ENCODE data around the gene PRMT3.

The PRMT3 gene

DNA sequence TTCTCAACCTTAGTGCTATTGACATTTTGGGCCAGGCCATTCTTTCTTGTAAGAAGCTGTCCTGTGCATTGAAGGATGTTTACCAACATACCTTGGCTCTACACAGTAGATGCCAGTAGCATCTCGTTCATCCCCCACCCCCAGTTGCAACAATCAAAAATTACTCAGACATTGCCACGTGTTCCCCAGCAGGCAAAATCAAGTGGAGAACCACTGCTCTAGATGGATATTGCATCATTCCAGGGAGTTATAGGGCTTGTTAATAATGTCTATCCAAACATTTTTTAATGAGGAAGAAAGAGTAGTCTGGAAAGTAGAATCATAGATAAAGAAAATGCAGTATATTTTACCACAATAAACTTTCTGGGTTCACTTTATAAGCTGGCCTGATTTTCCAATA is 64.1 kb downstream of the PRMT3 start:
- no peak overlapping the region for H3K27ac ChIP-seq
- TF ChIP-seq, protein P1, sequence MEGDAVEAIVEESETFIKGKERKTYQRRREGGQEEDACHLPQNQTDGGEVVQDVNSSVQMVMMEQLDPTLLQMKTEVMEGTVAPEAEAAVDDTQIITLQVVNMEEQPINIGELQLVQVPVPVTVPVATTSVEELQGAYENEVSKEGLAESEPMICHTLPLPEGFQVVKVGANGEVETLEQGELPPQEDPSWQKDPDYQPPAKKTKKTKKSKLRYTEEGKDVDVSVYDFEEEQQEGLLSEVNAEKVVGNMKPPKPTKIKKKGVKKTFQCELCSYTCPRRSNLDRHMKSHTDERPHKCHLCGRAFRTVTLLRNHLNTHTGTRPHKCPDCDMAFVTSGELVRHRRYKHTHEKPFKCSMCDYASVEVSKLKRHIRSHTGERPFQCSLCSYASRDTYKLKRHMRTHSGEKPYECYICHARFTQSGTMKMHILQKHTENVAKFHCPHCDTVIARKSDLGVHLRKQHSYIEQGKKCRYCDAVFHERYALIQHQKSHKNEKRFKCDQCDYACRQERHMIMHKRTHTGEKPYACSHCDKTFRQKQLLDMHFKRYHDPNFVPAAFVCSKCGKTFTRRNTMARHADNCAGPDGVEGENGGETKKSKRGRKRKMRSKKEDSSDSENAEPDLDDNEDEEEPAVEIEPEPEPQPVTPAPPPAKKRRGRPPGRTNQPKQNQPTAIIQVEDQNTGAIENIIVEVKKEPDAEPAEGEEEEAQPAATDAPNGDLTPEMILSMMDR (conservative IDR thresholded peaks at IDR 0.05), result no peak

DNA sequence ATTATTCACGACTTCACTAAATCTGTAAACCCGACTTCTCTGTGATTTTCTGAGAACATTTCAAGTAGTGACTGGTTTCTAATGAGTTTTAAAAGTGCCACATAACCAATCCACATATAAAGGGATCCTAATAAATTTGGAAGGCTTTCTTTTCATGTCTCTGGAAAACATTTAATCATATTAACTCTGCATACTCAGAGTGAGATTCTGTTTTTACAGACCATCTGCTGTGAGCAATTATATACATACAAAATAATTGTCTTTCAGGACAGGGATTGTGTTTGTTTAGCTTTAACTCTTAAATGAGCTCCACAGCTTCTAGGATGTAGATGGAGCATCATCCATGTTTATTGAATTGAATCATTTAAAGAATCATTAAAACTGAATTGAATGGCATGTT is 65.1 kb downstream of the PRMT3 start:
- H3K27ac ChIP-seq, result no peak overlapping the region
- TF ChIP-seq, protein P1 (conservative IDR thresholded peaks at IDR 0.05), result no peak

DNA sequence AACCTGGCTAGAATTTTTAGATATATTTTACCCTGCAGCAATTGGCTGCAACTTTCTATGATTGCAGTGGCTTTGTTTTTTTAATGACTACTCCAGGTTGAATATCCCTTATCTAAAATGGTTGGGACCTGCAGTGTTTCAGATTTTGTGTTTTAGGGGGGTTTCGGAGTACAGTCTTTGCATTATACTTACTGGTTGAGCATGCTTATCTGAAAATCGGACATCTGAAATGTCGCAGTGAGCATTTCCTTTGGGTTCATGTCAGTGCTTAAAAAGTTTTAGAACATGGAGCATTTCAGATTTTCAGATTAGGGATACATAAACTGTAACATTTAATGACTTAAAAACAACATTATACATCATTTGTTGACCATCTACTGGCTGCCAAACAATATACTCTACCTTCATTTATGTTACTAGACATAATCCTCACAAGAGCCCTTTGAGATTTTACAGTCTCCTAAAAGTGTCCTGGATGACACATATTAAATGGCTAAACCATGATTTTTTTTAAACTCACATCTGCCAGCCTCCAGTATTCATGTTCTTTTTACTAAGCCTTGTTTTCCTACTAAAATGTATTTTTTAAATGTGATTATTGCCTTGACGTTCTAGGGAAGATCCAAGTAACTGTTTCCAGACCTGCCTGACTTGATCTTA is 66.3 kb downstream of the PRMT3 start:
- TF ChIP-seq, protein P1 (conservative IDR thresholded peaks at IDR 0.05), result no peak
- no peak overlapping the region for H3K27ac ChIP-seq

DNA sequence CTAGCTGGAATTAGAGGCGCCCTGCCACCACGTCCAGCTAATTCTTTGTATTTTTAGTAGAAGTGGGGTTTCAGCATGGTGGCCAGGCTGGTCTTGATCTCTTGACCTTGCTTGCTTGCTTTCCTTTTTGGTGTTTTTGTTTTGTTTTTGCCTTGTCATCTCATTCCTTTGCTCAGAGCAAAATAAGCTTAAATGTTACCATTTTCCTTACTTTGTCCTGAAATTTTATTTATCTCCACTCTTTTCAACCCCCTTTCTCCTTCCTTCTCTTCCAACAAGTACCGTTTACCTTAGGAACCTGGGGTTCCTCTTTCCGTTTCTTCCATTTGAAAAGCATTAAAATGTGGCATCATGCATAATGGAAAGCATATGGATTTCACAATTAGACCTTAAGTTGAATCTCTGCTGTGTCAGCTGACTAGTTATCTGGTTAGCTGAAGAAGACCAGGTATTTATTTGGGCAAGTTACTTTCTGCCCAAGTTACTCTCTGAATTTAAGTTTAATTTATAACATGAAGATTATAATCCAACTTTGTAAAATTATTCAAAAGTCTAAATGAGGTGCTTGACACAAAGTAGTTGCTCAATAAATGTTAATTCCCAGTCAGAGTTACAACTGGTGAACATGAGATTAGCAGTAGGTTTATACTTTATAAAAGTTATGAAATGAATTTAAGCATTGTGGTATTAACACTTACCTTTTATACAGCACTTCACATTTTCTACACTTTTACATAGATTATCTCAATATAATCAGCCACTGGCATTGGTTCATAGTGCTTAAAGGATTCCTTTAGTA is 69.7 kb downstream of the PRMT3 start:
- TF ChIP-seq, protein P1 (conservative IDR thresholded peaks at IDR 0.05), result no peak

DNA sequence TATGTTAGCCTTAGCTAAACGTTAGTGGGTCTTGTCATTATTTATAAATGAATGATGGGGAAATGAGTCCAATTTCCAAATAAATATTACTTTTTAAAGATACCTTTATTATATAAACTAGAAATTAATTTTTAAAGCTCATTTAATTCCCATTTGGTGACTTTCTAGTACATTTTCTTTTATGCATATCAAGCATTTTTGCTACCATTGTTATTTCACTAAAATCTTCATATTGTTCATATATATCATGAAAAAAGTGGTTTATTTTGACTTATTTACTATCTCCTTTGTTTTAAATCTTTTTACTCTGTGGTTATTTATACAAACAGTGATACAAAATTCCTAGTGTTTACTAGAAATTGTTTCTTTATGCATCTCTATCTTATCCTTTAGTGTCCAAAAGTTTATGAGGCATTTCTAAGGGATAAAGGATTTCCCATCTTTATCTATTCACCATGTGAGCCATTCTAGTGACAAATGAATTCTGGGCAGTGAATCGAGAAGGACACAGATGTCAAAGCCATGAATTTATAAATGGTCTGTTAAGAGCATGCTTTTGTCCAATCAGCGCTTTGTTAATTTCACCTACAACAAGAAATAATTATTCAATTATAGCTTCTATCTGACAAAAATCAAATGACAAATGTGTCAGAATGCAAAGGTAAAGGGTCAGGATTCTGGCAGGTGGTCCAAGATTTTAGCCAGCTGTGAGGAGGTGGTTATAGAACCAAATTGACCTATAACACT is 70.6 kb downstream of the PRMT3 start:
- TF ChIP-seq, protein P1 (conservative IDR thresholded peaks at IDR 0.05), result no peak

More for the DNA sequence above, 69.7 kb downstream of the PRMT3 start:
- no peak overlapping the region for H3K27ac ChIP-seq

DNA sequence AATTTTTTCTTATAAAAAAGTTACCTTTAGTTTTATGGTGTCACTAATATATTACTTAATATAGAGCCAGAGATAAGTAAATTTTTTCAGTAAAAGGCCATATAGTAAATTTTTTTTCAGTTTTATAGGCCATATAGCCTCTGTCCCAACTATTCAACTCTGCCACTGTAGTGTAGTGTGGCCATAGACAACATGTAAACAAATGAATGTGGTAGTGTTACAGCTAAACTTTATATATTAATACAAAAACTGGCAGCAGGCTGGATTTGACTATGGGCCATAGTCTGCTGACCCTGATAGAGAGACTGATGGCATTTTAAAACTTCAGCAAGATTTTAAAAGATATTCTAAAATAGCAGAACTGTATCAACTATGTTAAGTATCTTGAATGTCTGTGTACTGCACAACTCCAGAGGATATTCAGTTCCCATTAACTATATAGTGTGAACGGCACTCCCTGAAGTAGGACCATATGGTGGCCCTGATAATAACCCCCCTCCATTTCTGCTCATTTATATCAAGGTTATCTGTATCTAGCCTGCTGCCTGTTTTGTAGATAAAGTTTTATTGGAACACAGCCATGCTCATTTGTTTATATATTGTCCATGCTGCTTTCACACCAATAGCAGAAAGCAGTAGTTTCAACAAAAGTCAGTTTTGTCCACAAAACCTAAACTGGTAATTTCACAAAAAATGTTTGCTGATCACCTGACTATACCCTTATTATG is 71.6 kb downstream of the PRMT3 start:
- TF ChIP-seq, protein P1 (conservative IDR thresholded peaks at IDR 0.05), result no peak
- H3K27ac ChIP-seq, result no peak overlapping the region

More for the DNA sequence above, 70.6 kb downstream of the PRMT3 start:
- H3K27ac ChIP-seq, result no peak overlapping the region

Data from VCaP (cell line).